Stimulated activated effector memory CD8-positive, alpha-beta T cell treated with anti-CD3 and anti-CD28 coated beads, Interleukin-12 subunit alpha, Interleukin-12 subunit beta, amount 100 ng/mL, for 72 hours (primary cell): ENCODE measurements around the gene ADRB2.
"Not testable (repeated sequence)": the region's sequence is repeated elsewhere in the genome, so short reads cannot be mapped to it uniquely, and the experiment has no call there.

ENCODE experiments used
- ATAC-seq: fragments of 150-1000 bp; cut with Tn5 transposase; 2 replicates; pipeline ENCODE4 v1.10.0; 2021
- DNase-seq, 2 donors: peaks; one replicate each; pipeline ENCODE4 v3.0.0; 2021 to 2022; ENCODE audit warnings: low spot score in 2 of 2
- H3K27ac Mint-ChIP-seq: one replicate; pipeline ENCODE4 v1.8.0; 2022; ENCODE audit warnings: mild to moderate bottlenecking, mixed read lengths
- H3K36me3 Mint-ChIP-seq: one replicate; pipeline ENCODE4 v1.8.0; 2022; ENCODE audit warnings: mild to moderate bottlenecking, mixed read lengths
- H3K4me1 Mint-ChIP-seq: one replicate; pipeline ENCODE4 v1.8.0; 2022; ENCODE audit warnings: mixed read lengths
- H3K4me3 Mint-ChIP-seq: one replicate; pipeline ENCODE4 v1.8.0; 2022; ENCODE audit warnings: mild to moderate bottlenecking, mixed read lengths
- H3K9me3 Mint-ChIP-seq: one replicate; pipeline ENCODE4 v1.8.0; 2022; ENCODE audit warnings: mixed read lengths

The ADRB2 gene

GRCh38 chr5:148873690-148874485 lies 47.5 kb downstream of the ADRB2 start:
- H3K4me3 Mint-ChIP-seq: no peak overlapping the region
- no peak for ATAC-seq
- H3K9me3 Mint-ChIP-seq: no peaks in the 10 kb centered on the region
- DNase-seq: peak in 1 of 2 donors; percentile 30
- peaks cover 11% of the 10 kb centered on the region for H3K4me1 Mint-ChIP-seq
- H3K36me3 Mint-ChIP-seq: no peaks in the 10 kb centered on the region
- peak overlapping the region; percentile 50 for H3K27ac Mint-ChIP-seq

- Mint-ChIP-seq H3K36me3 (no peaks in the 10 kb centered on the region), H3K4me1 (peaks cover 23% of the 10 kb centered on the region), H3K27ac (no peak overlapping the region), H3K4me3 (no peak overlapping the region), H3K9me3 (peaks cover 1% of the 10 kb centered on the region)
- no peak for ATAC-seq
- DNase-seq: peak in 1 of 2 donors; percentile 4
Observed at GRCh38 chr5:148875205-148875875, 48.9 kb downstream of the ADRB2 start.

- not testable (repeated sequence) for ATAC-seq, H3K27ac Mint-ChIP-seq, H3K4me3 Mint-ChIP-seq, H3K36me3 Mint-ChIP-seq, H3K9me3 Mint-ChIP-seq
- H3K4me1 Mint-ChIP-seq: peaks cover 29% of the 10 kb centered on the region
- DNase-seq: peak in 1 of 2 donors; percentile 4
Observed at GRCh38 chr5:148877436-148877835, 51.0 kb downstream of the ADRB2 start.
